GM21515 (cell line): ENCODE measurements around the gene NR5A1.

ENCODE experiments used
- ATAC-seq: cut with Tn5 transposase; IDR thresholded peaks from one replicate; pipeline ENCODE4 v1.9.1; 2021; ENCODE audit not compliant: unreplicated experiment

The NR5A1 gene

DNA sequence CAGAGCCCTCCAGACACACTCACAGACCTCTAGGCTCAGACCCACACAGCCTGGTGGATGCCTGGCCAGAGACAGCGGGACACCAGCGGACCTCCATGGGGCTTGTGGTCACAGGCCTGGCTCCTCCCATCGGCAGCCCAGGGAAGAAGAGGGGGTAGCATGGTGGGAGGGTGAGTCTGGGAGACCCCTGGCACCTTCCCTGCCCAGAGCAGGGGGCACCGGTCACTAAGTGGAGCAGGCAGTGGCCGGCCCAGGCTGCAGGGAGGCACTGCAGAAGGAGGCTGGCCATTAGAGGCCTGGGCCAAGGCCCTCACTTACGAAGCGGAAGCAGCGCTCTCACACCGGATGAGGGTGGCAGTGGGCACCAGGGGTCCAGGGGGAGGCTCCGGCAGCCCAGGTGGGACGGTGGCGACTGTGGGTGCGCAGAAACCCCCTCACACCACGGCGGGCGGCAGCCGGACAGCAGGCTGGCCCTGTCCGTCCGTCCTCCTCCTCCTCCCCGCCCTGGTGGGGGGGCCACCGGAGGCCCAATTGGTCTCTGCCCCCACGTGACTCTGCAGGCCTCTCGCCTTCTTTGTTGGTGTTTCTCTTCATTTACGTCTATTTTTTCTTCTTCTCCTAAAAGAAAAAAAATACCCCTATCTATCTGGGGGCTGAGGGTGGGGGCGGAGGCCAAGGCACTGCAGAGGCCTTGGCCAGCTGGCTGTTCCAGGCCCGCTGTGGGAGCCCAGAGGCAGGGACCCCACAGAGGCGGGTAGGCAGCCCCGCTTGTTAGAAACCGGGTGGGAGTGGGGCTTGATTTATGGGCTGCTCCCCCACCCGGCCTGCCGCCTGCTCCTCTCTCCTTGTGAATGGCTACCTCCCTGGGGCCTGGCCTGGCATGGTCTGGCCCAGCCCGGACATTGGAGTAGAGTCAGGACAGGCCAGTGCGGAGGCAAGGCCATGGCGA lies at the start of gene NR5A1:
Gene NR5A1 (minus strand): TSS at position 469 of the 949 bp plus-strand sequence. CDS start 4,004 bp downstream, outside the sequence.
- ATAC-seq, result no peak

DNA sequence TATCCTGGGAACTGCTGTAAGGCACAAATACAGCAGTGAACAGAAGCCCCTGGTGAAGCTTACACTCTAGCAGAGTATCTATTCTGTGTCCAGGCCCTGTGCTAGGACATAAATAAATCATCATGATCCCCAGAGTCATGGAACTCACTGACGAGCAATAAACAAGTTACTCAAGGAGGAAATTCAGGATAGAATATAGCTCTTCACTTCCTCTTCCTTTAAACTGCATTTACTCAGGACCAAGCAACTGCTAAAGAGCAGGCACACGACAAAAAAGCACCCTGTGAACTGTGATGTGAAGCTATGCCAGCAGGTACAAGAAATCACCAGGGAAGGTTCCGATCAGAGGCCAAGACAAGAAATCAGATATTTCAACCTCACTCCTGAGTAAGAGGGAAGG lies 47.8 kb upstream of the NR5A1 start:
- ATAC-seq, result no peak

DNA sequence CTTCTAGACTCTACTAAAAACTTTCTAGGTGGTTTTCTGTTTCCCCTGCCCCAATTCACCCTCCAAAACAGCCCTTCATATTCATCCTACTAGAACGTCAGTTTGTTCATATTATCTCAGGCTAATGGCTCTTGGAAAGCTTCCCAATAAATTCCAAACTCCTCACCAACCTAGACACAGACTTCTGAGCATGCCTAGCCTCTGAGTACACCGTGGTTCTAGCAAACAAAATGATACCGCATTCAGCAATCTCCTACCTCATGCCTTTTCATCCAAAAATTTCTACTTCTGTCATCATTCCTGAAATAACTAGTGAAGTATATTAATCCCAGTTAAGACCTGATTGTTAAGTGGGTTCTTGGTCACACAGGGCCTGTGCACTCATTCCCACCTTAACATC lies 46.5 kb upstream of the NR5A1 start:
- no peak for ATAC-seq

DNA sequence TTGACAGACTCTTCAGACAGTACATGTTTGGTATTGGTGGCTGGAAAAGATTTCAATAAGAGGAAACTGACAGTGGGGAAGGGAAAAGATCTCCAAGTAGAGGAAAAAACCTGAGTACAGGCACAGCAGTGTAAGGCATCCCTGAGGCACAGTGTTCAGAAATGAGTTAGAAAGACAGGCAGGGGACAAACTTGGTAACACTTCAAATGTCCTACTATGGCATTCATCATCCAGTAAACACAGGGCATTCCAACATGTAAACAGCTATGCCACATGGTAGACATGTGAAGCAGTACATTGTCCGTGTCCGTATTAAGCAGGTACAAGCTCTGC lies 45.0 kb upstream of the NR5A1 start:
- ATAC-seq, result no peak

DNA sequence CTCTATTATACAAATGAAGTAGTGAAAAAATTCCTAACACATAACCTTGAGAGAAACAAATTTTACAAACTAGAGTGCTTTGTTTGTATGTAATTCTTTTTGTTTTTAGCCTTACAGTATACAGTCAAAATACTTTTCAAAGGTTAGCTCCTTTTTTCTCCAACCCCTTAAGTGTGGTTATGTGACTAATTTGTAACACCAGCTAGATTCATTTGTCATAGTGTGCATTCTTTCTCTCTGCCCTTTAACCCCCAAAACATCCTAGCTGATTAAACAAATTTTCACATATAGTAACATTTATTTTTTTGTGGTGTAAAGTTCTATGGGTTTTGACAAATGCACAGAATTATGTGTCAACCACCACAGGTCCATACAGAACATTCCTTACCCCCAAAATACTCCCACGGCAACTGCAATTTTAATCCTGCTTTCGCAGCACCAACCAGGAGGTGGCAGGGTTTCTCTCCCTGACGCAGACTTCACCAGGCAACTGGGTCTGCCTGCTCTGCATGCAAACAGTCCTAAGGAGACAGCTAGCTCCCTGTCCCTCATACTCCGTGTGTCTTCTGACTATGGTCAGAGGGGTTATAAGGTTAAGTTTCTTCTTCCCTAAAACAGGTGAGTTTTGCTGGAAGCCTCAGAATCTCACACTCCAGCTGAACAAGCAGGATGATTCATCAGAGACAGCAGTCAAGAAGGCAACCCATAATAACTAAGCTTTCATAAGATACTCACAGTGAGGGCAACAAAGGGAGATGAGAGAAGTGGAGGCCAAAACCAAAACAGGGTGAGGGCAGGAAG lies 44.5 kb upstream of the NR5A1 start:
- ATAC-seq, result no peak

DNA sequence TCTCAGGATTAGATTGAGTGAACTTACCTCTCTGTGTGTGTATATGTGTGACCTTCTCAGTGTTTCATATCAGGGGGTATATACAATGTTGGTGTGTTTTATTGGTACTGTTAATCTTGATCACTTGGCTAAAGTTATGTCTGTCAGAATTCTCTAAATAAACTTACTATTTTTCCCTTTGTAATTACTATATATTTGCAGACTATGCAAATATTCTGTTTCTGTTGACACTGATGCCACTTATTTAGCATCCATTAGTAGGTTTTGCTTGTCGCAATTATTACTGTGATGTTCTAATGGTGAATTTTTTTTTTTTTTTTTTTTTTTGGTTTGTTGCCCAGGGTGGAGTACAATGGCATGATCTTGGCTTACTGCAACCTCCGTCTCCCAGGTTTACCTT lies 42.9 kb upstream of the NR5A1 start:
- no peak for ATAC-seq

DNA sequence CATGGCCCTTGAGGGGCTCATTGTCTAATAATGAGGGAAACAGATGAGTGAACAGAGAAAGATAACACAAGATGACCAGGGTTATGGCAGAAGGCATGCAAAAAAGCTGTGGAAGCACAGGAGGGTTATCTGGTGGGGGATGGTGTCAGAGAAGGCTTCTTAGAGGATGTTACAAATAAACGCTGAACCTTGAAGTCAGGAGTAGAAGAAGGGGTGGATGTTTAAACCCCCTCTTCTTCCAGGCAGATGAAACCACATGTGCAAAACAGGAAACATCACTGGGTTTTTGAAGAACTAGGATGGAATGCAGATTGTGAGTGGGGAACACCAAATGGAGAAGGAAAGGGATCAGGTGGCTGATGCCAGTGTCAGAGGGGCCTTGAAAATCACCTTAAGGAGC lies 41.8 kb upstream of the NR5A1 start:
- no peak for ATAC-seq

DNA sequence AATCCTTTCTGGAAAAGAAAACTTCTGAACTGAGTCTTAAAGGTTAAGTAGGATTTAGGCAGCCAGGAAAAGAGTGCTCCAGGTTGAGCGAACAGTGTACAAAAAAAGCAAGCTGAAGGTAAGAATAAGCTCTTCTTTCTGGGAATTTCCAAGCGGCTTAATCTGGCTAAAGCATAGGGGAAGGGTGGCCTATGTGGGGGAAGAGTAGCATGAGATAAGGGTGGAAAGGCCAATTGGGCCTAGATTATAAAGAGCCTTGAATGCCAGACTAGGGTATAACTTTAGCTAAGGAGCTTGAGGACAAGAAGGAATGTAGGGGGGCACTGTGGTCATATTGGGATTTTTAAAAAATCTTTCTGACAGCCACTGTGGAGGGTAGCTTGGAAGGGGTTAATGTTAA lies 37.3 kb upstream of the NR5A1 start:
- ATAC-seq, result no peak

DNA sequence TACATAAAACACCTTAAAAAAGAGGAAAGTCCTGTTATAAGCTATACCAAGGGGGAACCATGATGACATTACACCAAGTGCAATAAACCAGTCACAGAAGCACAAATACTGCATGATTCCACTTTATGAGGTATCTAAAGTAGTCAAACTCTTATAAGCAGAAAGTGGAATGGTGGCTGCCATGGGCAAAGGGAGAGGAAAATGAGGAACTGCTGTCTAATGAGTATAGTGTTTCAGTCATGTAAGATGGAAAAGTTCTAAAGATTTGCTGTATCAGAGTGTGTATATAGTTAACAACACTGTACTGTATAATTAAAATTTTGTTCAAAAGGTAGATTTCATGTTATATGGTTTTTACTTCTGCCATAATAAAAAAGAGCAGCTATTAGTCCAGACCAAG lies 34.6 kb upstream of the NR5A1 start:
- no peak for ATAC-seq

DNA sequence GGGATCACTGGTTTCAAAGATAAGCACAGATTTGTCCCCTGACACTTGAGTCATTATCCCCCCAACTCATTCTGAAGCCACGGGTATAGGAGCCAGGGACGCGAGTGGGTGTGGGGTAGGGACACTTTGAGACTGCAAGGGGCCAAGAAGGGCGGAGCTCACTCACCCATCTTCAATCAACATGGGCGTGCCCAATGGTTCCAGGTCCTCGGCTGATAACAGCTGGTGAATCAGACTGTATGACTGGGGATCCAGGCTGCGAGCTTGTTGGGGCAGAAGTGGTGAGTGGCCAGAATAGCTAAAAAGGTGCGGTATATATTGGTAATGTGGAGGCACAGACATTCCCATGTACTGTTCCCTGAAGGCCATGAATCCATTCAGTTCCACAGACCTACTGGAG lies 30.7 kb upstream of the NR5A1 start:
- no peak for ATAC-seq

DNA sequence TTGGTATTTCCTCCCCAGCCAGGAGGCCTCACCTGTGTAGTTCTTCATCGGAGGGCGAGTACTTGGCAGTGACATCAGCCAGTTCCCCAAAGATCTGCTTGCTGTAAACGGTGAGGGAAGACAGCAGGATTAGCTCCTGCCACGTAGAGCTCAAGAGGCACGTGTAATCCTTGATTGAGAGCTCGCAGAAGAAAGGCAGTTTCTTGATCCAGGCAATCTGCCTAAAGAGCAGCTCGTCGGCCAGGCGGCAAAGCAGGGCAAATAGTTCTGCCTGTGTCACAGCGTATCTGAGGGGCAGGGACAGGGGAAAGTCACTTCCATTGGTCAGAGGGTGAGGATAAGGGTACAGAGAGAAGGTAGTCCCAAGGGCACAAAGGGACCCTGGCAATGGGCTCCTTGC lies 28.6 kb upstream of the NR5A1 start:
- ATAC-seq, result no peak

DNA sequence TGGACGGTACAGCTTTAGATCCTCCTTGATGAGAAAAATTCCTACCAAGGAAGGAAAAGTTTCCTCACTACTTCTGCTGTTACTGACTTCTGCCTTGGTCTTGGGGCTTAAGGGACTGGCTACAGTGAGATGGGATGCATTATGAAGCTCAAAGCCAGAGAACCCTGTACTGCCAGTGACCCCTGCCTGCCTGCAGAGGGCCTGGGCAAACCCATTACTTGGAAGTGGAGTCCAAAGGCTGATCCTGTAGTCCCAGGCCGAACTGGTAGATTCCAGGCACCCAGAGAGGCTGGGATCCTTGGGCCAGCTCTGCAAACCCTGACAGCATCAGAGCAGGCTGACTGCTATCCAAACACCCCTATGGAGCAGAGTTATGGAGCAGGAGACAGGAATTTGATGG lies 25.7 kb upstream of the NR5A1 start:
- ATAC-seq, result no peak

DNA sequence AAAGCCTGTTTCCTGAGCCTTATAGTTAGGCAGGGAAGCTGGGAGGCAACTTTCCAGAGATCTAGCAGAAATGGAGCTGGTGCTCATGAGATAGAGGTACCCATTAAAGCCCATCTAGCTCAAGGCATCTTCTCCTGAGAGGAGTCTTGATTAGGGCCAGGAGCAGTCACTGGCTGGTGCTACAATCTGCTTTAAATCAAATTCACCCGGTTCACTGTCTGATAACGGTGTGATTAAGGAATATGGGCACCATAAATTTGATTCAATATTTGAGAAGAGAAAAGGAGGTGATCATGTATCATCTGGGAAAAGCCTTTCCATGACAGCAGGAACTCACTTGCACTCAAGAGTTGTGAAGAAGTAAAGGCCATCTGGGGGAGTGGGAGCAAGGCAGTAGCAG lies 23.9 kb upstream of the NR5A1 start:
- ATAC-seq, result no peak

DNA sequence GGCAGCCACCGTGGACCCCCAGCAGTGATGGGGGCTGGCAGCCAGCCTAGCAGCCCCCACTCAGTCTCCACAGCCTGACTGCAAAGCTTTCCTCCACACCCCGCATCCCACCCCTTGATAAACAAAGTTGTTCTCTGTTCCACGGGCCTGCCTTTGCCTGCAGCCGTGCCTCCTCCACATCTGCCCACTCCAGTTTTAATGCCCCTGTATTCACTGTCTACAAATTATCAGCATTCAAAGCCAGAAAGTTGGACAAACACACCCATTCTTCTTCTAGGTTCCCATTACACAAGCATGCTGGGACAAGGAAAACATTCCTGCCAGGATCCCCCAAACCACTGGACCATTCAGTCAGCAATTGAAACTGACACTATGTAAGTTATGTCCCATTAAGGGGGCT lies 23.0 kb upstream of the NR5A1 start:
- no peak for ATAC-seq

DNA sequence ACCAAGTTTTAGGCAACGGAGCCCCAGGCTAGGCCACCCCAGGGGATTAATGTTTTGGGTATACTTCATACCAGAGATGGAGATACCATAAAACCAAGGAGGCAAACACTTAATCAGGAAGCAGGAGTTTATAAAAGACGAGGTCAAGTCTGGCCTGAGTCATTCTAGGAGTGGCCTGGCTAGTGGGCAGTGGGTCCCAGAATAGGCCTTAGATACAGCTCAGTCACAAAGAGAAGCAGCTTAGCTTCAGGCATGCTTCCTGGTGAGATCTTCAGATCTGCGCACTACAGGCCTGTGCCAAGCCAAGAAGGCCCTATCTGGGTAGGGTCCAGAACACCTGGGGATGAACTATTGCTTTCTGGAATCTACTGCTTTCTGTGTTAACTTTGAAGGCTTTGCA lies 20.6 kb upstream of the NR5A1 start:
- no peak for ATAC-seq

DNA sequence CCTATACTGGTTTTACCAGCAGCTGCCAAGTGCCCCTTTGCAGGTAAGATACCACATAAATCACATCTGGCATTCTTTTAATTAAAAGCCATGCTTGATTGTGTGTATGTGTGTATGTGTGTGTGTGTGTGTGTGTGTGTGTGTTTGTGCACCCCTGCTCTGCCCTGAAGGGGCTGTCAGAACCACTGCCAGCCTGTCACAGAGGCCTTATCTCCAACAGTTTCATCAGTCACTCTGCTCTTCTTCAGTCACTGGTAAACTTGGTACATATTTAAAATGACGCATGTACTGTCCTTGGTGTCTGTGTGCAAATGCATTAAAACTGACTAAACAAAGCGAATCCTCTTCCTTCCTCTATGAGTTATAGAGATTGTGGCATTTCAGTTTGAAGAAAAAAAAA lies 19.0 kb upstream of the NR5A1 start:
- ATAC-seq, result no peak

DNA sequence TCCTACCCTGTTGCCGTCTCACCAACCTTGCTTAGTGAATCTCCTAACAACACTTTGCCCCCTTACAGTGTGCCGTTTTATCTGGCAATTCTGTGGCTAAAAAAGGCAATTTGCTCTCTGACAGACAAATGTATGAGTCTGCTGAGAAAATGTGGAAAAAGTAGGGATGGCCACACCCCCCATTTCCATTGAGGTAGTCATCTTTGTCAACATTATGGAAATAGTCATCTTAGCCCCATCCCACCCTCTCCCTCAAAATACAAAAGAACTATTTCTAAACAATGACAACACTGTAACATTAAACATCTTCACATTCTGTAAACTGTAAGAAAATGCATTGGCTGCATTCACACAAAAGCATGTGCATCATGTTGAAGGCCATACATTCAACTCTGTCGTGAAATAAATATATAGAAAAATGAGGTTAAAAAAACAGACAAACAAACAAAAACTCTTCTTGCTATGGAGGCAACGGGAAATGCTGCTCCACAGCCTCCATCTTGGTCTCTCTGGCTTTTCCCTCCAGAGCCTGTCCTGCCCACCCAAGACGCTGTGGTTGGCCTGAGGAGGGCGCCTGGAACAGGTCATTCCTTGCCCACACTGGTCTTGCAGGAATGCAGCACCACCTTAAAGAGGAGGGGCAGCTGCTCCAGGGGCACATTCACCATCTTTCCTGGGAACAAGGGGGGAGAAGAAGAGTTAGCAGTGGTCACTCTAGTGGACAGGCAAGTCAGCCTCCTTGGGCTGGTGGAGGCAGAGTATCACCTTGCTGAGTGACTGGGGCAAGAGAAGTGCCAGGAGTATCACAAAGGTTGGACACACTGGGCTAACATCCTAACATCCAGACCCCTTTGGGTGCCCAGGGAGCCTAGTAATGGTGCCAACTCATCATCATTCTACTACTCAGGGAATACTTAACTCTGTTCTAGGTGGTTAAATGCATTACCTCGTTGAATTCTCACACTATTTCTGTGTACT lies 15.2 kb upstream of the NR5A1 start:
- no peak for ATAC-seq

DNA sequence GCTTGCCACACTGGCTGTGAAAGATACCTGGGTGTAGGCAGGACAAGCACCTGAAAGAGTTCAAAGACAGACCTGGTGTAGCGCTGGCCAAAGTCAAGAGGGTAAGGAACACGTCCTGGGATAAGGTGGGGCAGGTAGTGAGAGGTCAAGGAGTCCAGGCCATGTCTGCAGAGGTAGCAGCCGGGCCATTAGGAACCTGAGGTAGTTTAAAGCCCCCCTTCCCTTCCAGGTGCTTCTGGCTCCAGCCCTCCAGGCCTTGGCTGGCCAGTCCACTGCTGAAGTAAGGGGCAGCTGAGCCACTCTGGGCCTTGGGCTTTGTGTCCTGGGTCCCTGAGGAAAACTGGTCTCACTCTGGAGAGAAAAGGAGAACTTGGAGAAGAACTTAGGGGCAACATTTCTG lies 13.9 kb upstream of the NR5A1 start:
- ATAC-seq, result no peak

DNA sequence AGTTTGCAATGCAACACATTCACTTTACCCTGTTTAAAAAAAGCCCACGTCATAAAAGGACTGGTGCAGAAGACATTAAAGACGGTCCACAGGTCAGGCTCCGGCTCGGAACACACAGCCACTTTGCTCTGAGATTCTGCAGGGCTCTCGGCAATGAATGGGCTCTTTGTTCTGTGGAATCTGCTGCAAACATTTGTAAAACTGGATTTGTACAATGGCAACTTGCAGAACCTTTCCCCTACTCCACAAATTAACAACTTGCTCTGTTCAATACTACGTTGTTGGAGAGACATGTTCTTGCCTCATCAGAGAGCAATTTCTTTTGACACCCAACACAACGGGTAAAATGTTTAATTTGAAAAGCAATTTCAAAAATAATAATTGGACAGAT lies 13.0 kb upstream of the NR5A1 start:
- ATAC-seq, result no peak

DNA sequence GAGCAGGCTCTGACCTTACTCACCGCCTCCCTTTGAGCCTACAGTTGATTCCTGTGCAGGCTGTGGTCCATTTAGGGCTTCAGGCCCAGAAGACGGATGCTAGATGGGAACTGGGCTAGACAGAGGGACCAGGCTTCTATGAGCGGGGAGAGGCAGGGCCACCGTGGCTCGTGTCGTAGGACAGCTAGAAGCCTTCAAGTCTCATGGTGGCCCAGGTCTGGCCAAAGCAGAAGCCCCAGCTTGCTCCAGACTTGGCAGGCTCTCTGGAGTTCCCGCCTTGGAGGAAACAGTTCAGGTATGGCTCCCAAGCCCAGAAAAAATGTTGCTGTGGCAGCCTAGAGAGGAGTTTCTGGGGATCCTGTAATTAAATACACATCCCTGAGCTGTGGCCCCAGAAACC lies 10.9 kb upstream of the NR5A1 start:
- ATAC-seq, result no peak

DNA sequence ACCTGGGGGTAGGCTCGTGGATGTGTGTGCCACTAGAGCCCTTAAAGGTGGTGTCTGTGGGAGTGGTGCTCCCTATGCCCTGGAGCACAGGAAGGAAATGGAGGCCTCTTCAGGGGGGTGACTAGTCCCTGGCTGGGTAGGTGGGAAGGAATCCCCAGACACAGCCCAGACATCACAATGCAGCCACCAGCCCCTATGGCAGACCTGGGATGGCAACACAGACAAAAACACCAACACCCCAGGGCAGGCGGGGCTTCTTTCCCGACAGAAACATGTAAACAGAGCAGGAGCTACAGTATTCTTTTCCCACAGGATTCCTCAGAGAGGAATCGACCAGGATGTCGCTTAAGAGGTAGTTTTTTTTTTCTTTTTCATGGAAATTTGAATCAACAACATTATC lies 10.4 kb upstream of the NR5A1 start:
- ATAC-seq, result no peak
